IMR-90 (cell line): ENCODE measurements around the gene CROCC2. TPM values are rescaled to one million over a fixed set of nuclear protein-coding genes. Genes with fewer than 3 reads are reported as not detected.
A peak's percentile ranks its signal among the peaks of the same experiment; 100 is the strongest.

Source experiments
- ATAC-seq: fragments of 200-7000 bp; cut with Tn5 transposase; 2 replicates; pipeline ENCODE4 v1.9.1; 2020; ENCODE audit warnings: low read depth, mild to moderate bottlenecking, moderate library complexity
- BruUV-seq: library from RNA; stranded (reverse); fragments of 400-500 nt; replicated peaks from 2 replicates; lab custom pipeline; 2021; lab: Mats Ljungman, UMichigan
- CTCF ChIA-PET: fragments of 300-600 bp; formaldehyde crosslinking; extraction: SDS; loops from one replicate; lab custom pipeline; 2021; ENCODE audit warnings: antibody characterized with exemption; lab: Yijun Ruan, JAX
- POLR2A ChIA-PET: fragments of 300-600 bp; sonication (Branson Sonifier 250); formaldehyde crosslinking; loops from one replicate; lab custom pipeline; 2022; ENCODE audit warnings: antibody characterized with exemption; ENCODE audit not compliant: unreplicated experiment; lab: Charles Lee
- DNase-seq: peaks from one replicate; pipeline ENCODE4 v3.0.0; 2013
- H2AFZ ChIP-seq: replicated peaks from 2 replicates; pipeline ENCODE3; 2013; ENCODE audit warnings: low read length, mild to moderate bottlenecking; ENCODE audit not compliant: poor library complexity
- H2AK5ac ChIP-seq: 2 replicates; pipeline ENCODE4 v1.6.1; 2013; ENCODE audit warnings: low read depth, low read length, inconsistent platforms
- H2AK9ac ChIP-seq: replicated peaks from 2 replicates; pipeline ENCODE3; 2013; ENCODE audit warnings: mild to moderate bottlenecking, low read depth, low read length, moderate library complexity; ENCODE audit not compliant: poor library complexity
- H2BK120ac ChIP-seq: 2 replicates; pipeline ENCODE4 v1.6.1; 2013; ENCODE audit warnings: low read depth, low read length, inconsistent platforms
- H2BK15ac ChIP-seq: 3 replicates; pipeline ENCODE4 v1.6.1; 2013; ENCODE audit warnings: low read depth, low read length, inconsistent platforms
- H2BK20ac ChIP-seq: 2 replicates; pipeline ENCODE4 v1.6.1; 2013; ENCODE audit warnings: low read depth, mild to moderate bottlenecking, inconsistent platforms, low read length, moderate library complexity
- H2BK5ac ChIP-seq: 2 replicates; pipeline ENCODE4 v1.6.1; 2013; ENCODE audit warnings: mild to moderate bottlenecking, low read depth, low read length, inconsistent platforms; ENCODE audit not compliant: poor library complexity, severe bottlenecking
- H3K14ac ChIP-seq: replicated peaks from 2 replicates; pipeline ENCODE4 v1.6.1; 2013; ENCODE audit warnings: low read depth, low read length, inconsistent platforms
- H3K18ac ChIP-seq: 2 replicates; pipeline ENCODE4 v1.6.1; 2013; ENCODE audit warnings: low read depth, low read length, control low read depth
- H3K23ac ChIP-seq: 2 replicates; pipeline ENCODE4 v1.6.1; 2013; ENCODE audit warnings: low read depth, low read length, inconsistent platforms
- H3K27ac ChIP-seq: 2 replicates; pipeline ENCODE4 v1.5.1; 2013; ENCODE audit warnings: mild to moderate bottlenecking, control low read depth, low read length; ENCODE audit not compliant: insufficient read depth
- H3K27me3 ChIP-seq: 2 replicates; pipeline ENCODE4 v1.6.1; 2013; ENCODE audit warnings: low read length; ENCODE audit not compliant: control insufficient read depth, insufficient read depth
- H3K36me3 ChIP-seq: 2 replicates; pipeline ENCODE4 v1.6.1; 2013; ENCODE audit warnings: low read length, mixed read lengths; ENCODE audit not compliant: control insufficient read depth, insufficient read depth
- H3K4ac ChIP-seq: 2 replicates; pipeline ENCODE4 v1.6.1; 2013; ENCODE audit warnings: low read depth, low read length, inconsistent platforms
- H3K4me1 ChIP-seq: 2 replicates; pipeline ENCODE4 v1.6.1; 2013; ENCODE audit warnings: low read length, mixed read lengths; ENCODE audit not compliant: control insufficient read depth, insufficient read depth
- H3K4me2 ChIP-seq: 2 replicates; pipeline ENCODE4 v1.6.1; 2013; ENCODE audit warnings: low read depth, mild to moderate bottlenecking, control low read depth, low read length, moderate library complexity
- H3K4me3 ChIP-seq: 2 replicates; pipeline ENCODE4 v1.5.1; 2013; ENCODE audit warnings: low read depth, mild to moderate bottlenecking, control low read depth, low read length, moderate library complexity; ENCODE audit not compliant: insufficient read depth
- H3K56ac ChIP-seq: 2 replicates; pipeline ENCODE4 v1.6.1; 2013; ENCODE audit warnings: low read length, inconsistent platforms; ENCODE audit not compliant: insufficient read depth; ENCODE audit errors: extremely low read depth
- H3K79me1 ChIP-seq, 2 experiments: 2 replicates each; pipeline ENCODE4 v1.6.1; 2013; ENCODE audit warnings: low read length in 2 of 2, inconsistent platforms in 1 of 2, low read depth in 1 of 2
- H3K9ac ChIP-seq: 2 replicates; pipeline ENCODE4 v1.6.1; 2013; ENCODE audit warnings: low read depth, low read length, control low read depth
- H3K9me1 ChIP-seq: 2 replicates; pipeline ENCODE4 v1.6.1; 2013; ENCODE audit warnings: low read length, inconsistent platforms; ENCODE audit not compliant: insufficient read depth
- H3K9me3 ChIP-seq: 2 replicates; pipeline ENCODE4 v1.6.1; 2013; ENCODE audit warnings: low read length; ENCODE audit not compliant: control insufficient read depth, insufficient read depth
- H4K20me1 ChIP-seq: 2 replicates; pipeline ENCODE4 v1.6.1; 2013; ENCODE audit warnings: low read length, inconsistent platforms; ENCODE audit not compliant: insufficient read depth
- H4K5ac ChIP-seq: 2 replicates; pipeline ENCODE4 v1.6.1; 2013; ENCODE audit warnings: mild to moderate bottlenecking, low read depth, low read length, control low read depth
- H4K8ac ChIP-seq, 2 experiments: 2 replicates each; pipeline ENCODE4 v1.6.1; 2013; ENCODE audit warnings: low read depth in 2 of 2, low read length in 2 of 2, control low read depth in 1 of 2, inconsistent platforms in 1 of 2
- H4K91ac ChIP-seq: 2 replicates; pipeline ENCODE4 v1.6.1; 2013; ENCODE audit warnings: low read depth, low read length, inconsistent platforms; ENCODE audit not compliant: insufficient read depth
- BHLHE40 ChIP-seq: fragments of 150-350 bp; IDR thresholded peaks from 2 replicates; pipeline ENCODE4 v1.6.1; 2016; ENCODE audit warnings: mild to moderate bottlenecking, low read depth, low read length
- MAFK ChIP-seq: IDR thresholded peaks from 2 replicates; pipeline ENCODE4 v1.6.1; 2012; ENCODE audit warnings: low read depth, low read length, improper control_type of control experiment
- MAZ ChIP-seq: IDR thresholded peaks from 2 replicates; pipeline ENCODE4 v1.6.1; 2012; ENCODE audit warnings: low read depth, mild to moderate bottlenecking, low read length, improper control_type of control experiment, moderate library complexity, borderline replicate concordance
- RFX5 ChIP-seq: IDR thresholded peaks from 2 replicates; pipeline ENCODE4 v1.8.0; 2012; ENCODE audit warnings: low read depth, mild to moderate bottlenecking, low read length, moderate library complexity
- WGBS, 2 experiments: methylation state at CpG; one replicate each; pipeline versions ENCODE4 v1.1.5 to v1.1.7; 2013; ENCODE audit warnings: missing lambda C conversion rate in 2 of 2; ENCODE audit not compliant: insufficient read length in 1 of 2; ENCODE audit errors: extremely low coverage in 2 of 2; 5-methylcytosine and 5-hydroxymethylcytosine counted together
- dilution Hi-C: fragments of 300-500 bp; cut with HindIII; formaldehyde crosslinking; loops from one replicate; pipeline ENCODE4 v1.14.3; 2018; ENCODE audit warnings: low sequenced_read_pairs; ENCODE audit not compliant: unreplicated experiment
- in situ Hi-C: fragments of 300-500 bp; cut with MboI; formaldehyde crosslinking; loops from 3 replicates; pipeline ENCODE4 v1.14.3; 2019; ENCODE audit warnings: low sequenced_read_pairs, inconsistent platforms, mixed read lengths
- intact Hi-C: fragments of 100-400 bp; cut with micrococcal nuclease; formaldehyde crosslinking; loops from 2 replicates; pipeline ENCODE4 v1.10.0; 2022
- polyA plus RNA-seq, 3 experiments: library from polyadenylated mRNA; depleted of rRNA; stranded (reverse); fragments of >200 nt; gene quantifications; 2 replicates each; pipeline ENCODE4 v1.2.3, GENCODE V29; 2012; ENCODE audit warnings: low replicate concordance in 1 of 3
- total RNA-seq: library from RNA; depleted of rRNA; stranded (reverse); fragments of >200 nt; gene quantifications from 2 replicates; pipeline ENCODE4 v1.2.3, GENCODE V29; 2012
- TF ChIP-seq, protein P1 (sequence below): conservative IDR thresholded peaks from 2 replicates; pipeline ENCODE4 v1.5.1; 2012; ENCODE audit warnings: mild to moderate bottlenecking, low read depth, low read length, improper control_type of control experiment
- TF ChIP-seq, protein P2 (sequence below): fragments of 150-350 bp; IDR thresholded peaks from 2 replicates; pipeline ENCODE4 v1.6.1; 2016; ENCODE audit warnings: low read depth, mild to moderate bottlenecking, low read length, moderate library complexity, borderline replicate concordance

The CROCC2 gene
- total and polyA plus RNA-seq, 2 of the 4 experiments (the other 2 are of a cell fraction), result not detected

DNA sequence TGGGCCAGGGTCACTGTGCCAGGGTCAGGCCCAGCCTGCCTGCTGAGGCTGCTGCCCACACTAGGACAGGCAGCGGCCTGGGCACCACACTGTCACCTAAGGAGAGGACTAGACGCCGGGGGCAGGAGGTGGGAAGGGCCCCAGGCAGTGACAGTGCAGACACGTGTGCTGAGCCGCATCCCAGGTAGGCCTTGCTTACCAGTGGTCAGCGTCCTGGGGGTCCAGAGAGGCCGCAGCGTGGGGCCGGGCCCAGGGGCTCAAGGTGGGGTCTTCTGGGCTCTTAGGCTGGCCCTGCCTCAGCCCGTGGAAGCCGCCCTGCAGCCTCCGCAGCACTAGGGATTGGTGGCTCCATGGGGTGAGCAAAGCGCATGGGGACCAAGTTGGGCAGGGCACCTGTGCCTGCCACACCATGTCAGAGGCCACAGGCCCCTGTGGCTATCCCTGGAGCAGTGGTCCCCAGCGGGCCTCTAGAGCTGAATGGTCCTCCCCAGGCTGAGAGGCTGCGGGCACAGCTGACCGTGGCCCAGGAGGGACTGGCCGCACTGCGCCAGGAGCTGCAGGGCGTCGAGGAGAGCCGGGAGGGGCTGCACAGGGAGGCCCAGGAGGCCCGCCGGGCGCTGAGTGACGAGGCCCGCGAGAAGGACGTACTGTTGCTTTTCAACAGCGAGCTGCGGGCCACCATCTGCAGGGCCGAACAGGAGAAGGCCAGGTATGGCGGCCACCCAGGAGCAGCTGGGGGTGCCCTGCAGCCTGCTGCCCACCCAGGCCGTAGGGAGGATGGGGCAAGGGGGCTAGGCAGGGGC lies 57.1 kb downstream of the CROCC2 start:
- Histone ChIP-seq H3K14ac (no peak overlapping the region), H2AK5ac (no peak overlapping the region), H4K20me1 (no peaks in the 10 kb centered on the region), H2AK9ac (no peak overlapping the region), H3K9me3 (no peaks in the 10 kb centered on the region), H3K56ac (no peak overlapping the region), H2BK20ac (no peak overlapping the region), H3K4me2 (no peak overlapping the region), H2BK5ac (no peak overlapping the region), H4K91ac (no peak overlapping the region), H3K9ac (no peak overlapping the region), H2AFZ (peak overlapping the region; percentile 3), H3K23ac (no peak overlapping the region), H4K5ac (no peak overlapping the region), H3K4ac (no peak overlapping the region), H3K4me1 (peaks cover 26% of the 10 kb centered on the region; the same call in 1 of the 2 replicates), H3K9me1 (peaks cover 10% of the 10 kb centered on the region), H3K18ac (no peak overlapping the region; the same call in 1 of the 2 replicates), H3K79me1 (no peaks in the 10 kb centered on the region), H3K27me3 (no peaks in the 10 kb centered on the region), H4K8ac (no peak overlapping the region), H3K4me3 (no peak overlapping the region), H2BK120ac (no peak overlapping the region), H2BK15ac (no peak overlapping the region), H3K27ac (no peak overlapping the region), H3K36me3 (no peaks in the 10 kb centered on the region)
- TF ChIP-seq MAFK, result no peak
- TF ChIP-seq MAZ, result no peak
- TF ChIP-seq, protein P1, sequence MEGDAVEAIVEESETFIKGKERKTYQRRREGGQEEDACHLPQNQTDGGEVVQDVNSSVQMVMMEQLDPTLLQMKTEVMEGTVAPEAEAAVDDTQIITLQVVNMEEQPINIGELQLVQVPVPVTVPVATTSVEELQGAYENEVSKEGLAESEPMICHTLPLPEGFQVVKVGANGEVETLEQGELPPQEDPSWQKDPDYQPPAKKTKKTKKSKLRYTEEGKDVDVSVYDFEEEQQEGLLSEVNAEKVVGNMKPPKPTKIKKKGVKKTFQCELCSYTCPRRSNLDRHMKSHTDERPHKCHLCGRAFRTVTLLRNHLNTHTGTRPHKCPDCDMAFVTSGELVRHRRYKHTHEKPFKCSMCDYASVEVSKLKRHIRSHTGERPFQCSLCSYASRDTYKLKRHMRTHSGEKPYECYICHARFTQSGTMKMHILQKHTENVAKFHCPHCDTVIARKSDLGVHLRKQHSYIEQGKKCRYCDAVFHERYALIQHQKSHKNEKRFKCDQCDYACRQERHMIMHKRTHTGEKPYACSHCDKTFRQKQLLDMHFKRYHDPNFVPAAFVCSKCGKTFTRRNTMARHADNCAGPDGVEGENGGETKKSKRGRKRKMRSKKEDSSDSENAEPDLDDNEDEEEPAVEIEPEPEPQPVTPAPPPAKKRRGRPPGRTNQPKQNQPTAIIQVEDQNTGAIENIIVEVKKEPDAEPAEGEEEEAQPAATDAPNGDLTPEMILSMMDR, result no peak
- TF ChIP-seq, protein P2, sequence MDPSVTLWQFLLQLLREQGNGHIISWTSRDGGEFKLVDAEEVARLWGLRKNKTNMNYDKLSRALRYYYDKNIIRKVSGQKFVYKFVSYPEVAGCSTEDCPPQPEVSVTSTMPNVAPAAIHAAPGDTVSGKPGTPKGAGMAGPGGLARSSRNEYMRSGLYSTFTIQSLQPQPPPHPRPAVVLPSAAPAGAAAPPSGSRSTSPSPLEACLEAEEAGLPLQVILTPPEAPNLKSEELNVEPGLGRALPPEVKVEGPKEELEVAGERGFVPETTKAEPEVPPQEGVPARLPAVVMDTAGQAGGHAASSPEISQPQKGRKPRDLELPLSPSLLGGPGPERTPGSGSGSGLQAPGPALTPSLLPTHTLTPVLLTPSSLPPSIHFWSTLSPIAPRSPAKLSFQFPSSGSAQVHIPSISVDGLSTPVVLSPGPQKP, result no peak
- TF ChIP-seq BHLHE40, result no peak
- no peak for TF ChIP-seq RFX5
- DNase-seq (no peak), ATAC-seq (no peak)
- dilution Hi-C loops, result no loop called here
- WGBS, 2 experiments, result 92% methylated on average over 29 of the region's 33 CpGs; no CpG with 5 or more reads in 1 of the 2 experiments
- POLR2A ChIA-PET, result no interaction called here
- in situ Hi-C loops, result no loop called here
- intact Hi-C loops, result no loop called here
- CTCF ChIA-PET, result interaction anchor here (0.5 kb wide), 1 partner anchor 11 kb away, joined by 4 read pairs; no protein-coding TSS in a partner anchor
- no TSS peak for BruUV-seq
